ENCODE data around the gene PP2D1. TPM values are rescaled to one million over a fixed set of nuclear protein-coding genes. Genes with fewer than 3 reads are reported as not detected.

The PP2D1 gene
- total and polyA plus RNA-seq, 9 of the 15 experiments (the other 6 are each of a cell fraction or from before 2014, with no cell fraction given) = 0.07 to 0.10 TPM; not detected in 7

DNA sequence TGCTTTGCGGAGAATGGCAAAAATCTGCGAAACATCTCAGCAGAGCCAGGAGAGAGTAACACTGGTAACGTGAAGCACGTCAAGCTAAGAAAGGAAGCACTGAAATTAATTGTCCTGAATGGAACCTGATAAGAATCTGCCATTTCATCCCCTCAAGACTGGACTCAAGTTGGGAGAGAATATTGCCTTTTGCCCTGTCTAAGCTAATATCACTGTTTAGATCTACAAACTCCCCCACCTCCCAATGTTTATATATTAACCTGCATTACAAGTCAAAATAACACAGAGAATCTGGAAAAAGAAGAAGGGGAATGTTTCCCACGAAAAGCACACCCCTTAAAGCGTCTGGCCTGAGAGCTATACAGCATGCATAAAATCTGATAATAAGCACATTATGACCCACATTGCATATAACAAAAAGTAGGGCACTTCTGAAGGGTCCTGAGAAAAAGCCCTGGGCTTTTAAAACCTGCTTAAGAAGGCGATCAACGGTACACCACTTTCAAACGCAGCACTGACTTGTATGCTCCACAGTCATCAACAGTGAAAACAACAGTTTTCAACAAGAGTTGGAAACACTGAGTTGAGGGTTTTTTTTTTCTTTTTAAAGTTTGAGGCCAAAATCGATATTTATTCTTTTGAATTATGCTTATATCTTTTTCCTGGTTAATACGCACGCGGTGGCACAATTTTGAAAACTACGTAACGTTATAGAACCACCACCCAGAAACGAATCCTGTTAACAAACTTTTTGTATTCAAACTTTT is 26.8 kb upstream of the PP2D1 start (continued):
- TF ChIP-seq MXI1 (IDR thresholded peaks at IDR 0.05; ENCODE audit: low read depth, low read length) (no peak), RCOR1 (IDR thresholded peaks at IDR 0.05; ENCODE audit: borderline replicate concordance in 1 of 2, low read depth in 2 of 2, low read length in 2 of 2) (no peak), NONO (IDR thresholded peaks at IDR 0.05; ENCODE audit: low read depth in 2 of 2, low read length in 1 of 2) (no peak), NFE2L1 (tag; IDR thresholded peaks at IDR 0.05; ENCODE audit: borderline replicate concordance, low read depth) (no peak), ADNP (tag; IDR thresholded peaks at IDR 0.05) (0 out of 2 replicates have a peak, but pooled peaks have one; percentile 41), ZNF764 (CRISPR knock-in tag; IDR thresholded peaks at IDR 0.05; ENCODE audit: low read depth) (no peak), NCOA1 (IDR thresholded peaks at IDR 0.05; ENCODE audit: low read depth) (no peak), MEIS2 (IDR thresholded peaks at IDR 0.05; ENCODE audit: partially characterized antibody) (peak; percentile 64), CHAMP1 (IDR thresholded peaks at IDR 0.05) (no peak; the same call in 1 of the 2 replicates), NR0B1 (IDR thresholded peaks at IDR 0.05; ENCODE audit: partially characterized antibody) (no peak), DACH1 (IDR thresholded peaks at IDR 0.05; ENCODE audit: partially characterized antibody) (peak; percentile 81), PCBP2 (IDR thresholded peaks at IDR 0.05; ENCODE audit: low read depth, low read length, poor library complexity, severe bottlenecking) (no peak), EP300 (IDR thresholded peaks at IDR 0.05; ENCODE audit: low read length) (peak; percentile 3; the same call in 1 of the 2 replicates), SREBF1 (IDR thresholded peaks at IDR 0.05; ENCODE audit: borderline replicate concordance, low read depth, low read length) (no peak), ZSCAN29 (IDR thresholded peaks at IDR 0.05) (no peak), ZNF699 (CRISPR knock-in tag; IDR thresholded peaks at IDR 0.05; ENCODE audit: insufficient replicate concordance) (no peak), KLF16 (IDR thresholded peaks at IDR 0.05) (no peak), ATF7 (IDR thresholded peaks at IDR 0.05) (peak; percentile 37; the same call in 1 of the 2 replicates)
- TF ChIP-seq, protein P1, sequence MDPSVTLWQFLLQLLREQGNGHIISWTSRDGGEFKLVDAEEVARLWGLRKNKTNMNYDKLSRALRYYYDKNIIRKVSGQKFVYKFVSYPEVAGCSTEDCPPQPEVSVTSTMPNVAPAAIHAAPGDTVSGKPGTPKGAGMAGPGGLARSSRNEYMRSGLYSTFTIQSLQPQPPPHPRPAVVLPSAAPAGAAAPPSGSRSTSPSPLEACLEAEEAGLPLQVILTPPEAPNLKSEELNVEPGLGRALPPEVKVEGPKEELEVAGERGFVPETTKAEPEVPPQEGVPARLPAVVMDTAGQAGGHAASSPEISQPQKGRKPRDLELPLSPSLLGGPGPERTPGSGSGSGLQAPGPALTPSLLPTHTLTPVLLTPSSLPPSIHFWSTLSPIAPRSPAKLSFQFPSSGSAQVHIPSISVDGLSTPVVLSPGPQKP (CRISPR knock-in tag; IDR thresholded peaks at IDR 0.05) = no peak
- TF ChIP-seq, protein P2, sequence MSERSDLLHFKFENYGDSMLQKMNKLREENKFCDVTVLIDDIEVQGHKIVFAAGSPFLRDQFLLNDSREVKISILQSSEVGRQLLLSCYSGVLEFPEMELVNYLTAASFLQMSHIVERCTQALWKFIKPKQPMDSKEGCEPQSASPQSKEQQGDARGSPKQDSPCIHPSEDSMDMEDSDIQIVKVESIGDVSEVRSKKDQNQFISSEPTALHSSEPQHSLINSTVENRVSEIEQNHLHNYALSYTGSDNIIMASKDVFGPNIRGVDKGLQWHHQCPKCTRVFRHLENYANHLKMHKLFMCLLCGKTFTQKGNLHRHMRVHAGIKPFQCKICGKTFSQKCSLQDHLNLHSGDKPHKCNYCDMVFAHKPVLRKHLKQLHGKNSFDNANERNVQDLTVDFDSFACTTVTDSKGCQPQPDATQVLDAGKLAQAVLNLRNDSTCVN (CRISPR knock-in tag; IDR thresholded peaks at IDR 0.05) = no peak
- TF ChIP-seq, protein P3, sequence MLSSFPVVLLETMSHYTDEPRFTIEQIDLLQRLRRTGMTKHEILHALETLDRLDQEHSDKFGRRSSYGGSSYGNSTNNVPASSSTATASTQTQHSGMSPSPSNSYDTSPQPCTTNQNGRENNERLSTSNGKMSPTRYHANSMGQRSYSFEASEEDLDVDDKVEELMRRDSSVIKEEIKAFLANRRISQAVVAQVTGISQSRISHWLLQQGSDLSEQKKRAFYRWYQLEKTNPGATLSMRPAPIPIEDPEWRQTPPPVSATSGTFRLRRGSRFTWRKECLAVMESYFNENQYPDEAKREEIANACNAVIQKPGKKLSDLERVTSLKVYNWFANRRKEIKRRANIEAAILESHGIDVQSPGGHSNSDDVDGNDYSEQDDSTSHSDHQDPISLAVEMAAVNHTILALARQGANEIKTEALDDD (IDR thresholded peaks at IDR 0.05) = no peak

Measured in K562 (cell line).